HEK293 (cell line): Measurements from ENCODE around the gene SLC25A45.

ENCODE experiments used
- EGR2 ChIP-seq: fragments of 450-650 bp; formaldehyde crosslinking; IDR thresholded peaks from 2 replicates; pipeline ENCODE4 v1.5.1; 2016; ENCODE audit warnings: low read depth, missing biosample characterization, missing genetic modification characterization
- FEZF1 ChIP-seq: fragments of 450-650 bp; formaldehyde crosslinking; IDR thresholded peaks from 2 replicates; pipeline ENCODE4 v1.5.1; 2016; ENCODE audit warnings: missing biosample characterization, missing genetic modification characterization
- GLIS2 ChIP-seq: fragments of 450-650 bp; formaldehyde crosslinking; IDR thresholded peaks from 2 replicates; pipeline ENCODE4 v1.5.1; 2016; ENCODE audit warnings: missing biosample characterization, missing genetic modification characterization
- KLF1 ChIP-seq: fragments of 450-650 bp; formaldehyde crosslinking; IDR thresholded peaks from 2 replicates; pipeline ENCODE4 v1.5.1; 2016; ENCODE audit warnings: missing biosample characterization, missing genetic modification characterization
- MZF1 ChIP-seq: fragments of 450-650 bp; formaldehyde crosslinking; IDR thresholded peaks from 2 replicates; pipeline ENCODE4 v1.5.1; 2017; ENCODE audit warnings: missing biosample characterization, missing genetic modification characterization, borderline replicate concordance
- PRDM10 ChIP-seq: fragments of 450-650 bp; formaldehyde crosslinking; IDR thresholded peaks from 2 replicates; pipeline ENCODE4 v1.5.1; 2016; ENCODE audit warnings: missing biosample characterization, missing genetic modification characterization
- SP2 ChIP-seq: fragments of 450-650 bp; formaldehyde crosslinking; IDR thresholded peaks from 2 replicates; pipeline ENCODE4 v1.5.1; 2016; ENCODE audit warnings: missing biosample characterization, missing genetic modification characterization
- TRIM28 ChIP-seq: IDR thresholded peaks from 2 replicates; pipeline ENCODE4 v1.6.1; 2011; ENCODE audit warnings: low read length, control low read depth, borderline replicate concordance
- ZBTB10 ChIP-seq: fragments of 450-650 bp; formaldehyde crosslinking; IDR thresholded peaks from 2 replicates; pipeline ENCODE4 v1.5.1; 2016; ENCODE audit warnings: missing biosample characterization, missing genetic modification characterization
- ZBTB21 ChIP-seq: fragments of 450-650 bp; formaldehyde crosslinking; IDR thresholded peaks from 2 replicates; pipeline ENCODE4 v1.5.1; 2017; ENCODE audit warnings: missing biosample characterization, missing genetic modification characterization
- ZBTB44 ChIP-seq: fragments of 450-650 bp; IDR thresholded peaks from 2 replicates; pipeline ENCODE4 v1.5.1; 2018; ENCODE audit warnings: missing biosample characterization, mild to moderate bottlenecking, missing genetic modification characterization
- ZBTB48 ChIP-seq: fragments of 450-650 bp; formaldehyde crosslinking; IDR thresholded peaks from 2 replicates; pipeline ENCODE4 v1.5.1; 2016; ENCODE audit warnings: missing biosample characterization, missing genetic modification characterization
- ZNF146 ChIP-seq: fragments of 450-650 bp; formaldehyde crosslinking; IDR thresholded peaks from 2 replicates; pipeline ENCODE4 v1.5.1; 2016; ENCODE audit warnings: missing biosample characterization, missing genetic modification characterization
- ZNF2 ChIP-seq: fragments of 450-650 bp; formaldehyde crosslinking; IDR thresholded peaks from 2 replicates; pipeline ENCODE4 v1.5.1; 2016; ENCODE audit warnings: missing biosample characterization, missing genetic modification characterization
- ZNF266 ChIP-seq: fragments of 450-650 bp; formaldehyde crosslinking; IDR thresholded peaks from 2 replicates; pipeline ENCODE4 v1.5.1; 2016; ENCODE audit warnings: missing biosample characterization, missing genetic modification characterization, low read depth
- ZNF341 ChIP-seq: fragments of 450-650 bp; formaldehyde crosslinking; IDR thresholded peaks from 2 replicates; pipeline ENCODE4; 2016; ENCODE audit warnings: low read depth, missing biosample characterization, missing genetic modification characterization
- ZNF404 ChIP-seq: fragments of 450-650 bp; formaldehyde crosslinking; IDR thresholded peaks from 2 replicates; pipeline ENCODE4 v1.5.1; 2017; ENCODE audit warnings: missing biosample characterization, missing genetic modification characterization
- ZNF48 ChIP-seq: fragments of 450-650 bp; formaldehyde crosslinking; IDR thresholded peaks from 2 replicates; pipeline ENCODE4 v1.5.1; 2016; ENCODE audit warnings: missing biosample characterization, missing genetic modification characterization
- ZNF561 ChIP-seq: fragments of 450-650 bp; IDR thresholded peaks from 2 replicates; pipeline ENCODE4 v1.5.1; 2018; ENCODE audit warnings: missing biosample characterization, missing genetic modification characterization, borderline replicate concordance
- ZNF580 ChIP-seq: fragments of 450-650 bp; formaldehyde crosslinking; IDR thresholded peaks from 2 replicates; pipeline ENCODE4 v1.5.1; 2016; ENCODE audit warnings: missing biosample characterization, missing genetic modification characterization
- ZNF600 ChIP-seq: fragments of 450-650 bp; formaldehyde crosslinking; IDR thresholded peaks from 2 replicates; pipeline ENCODE4 v1.5.1; 2016; ENCODE audit warnings: missing biosample characterization, missing genetic modification characterization
- ZNF623 ChIP-seq: fragments of 450-650 bp; formaldehyde crosslinking; IDR thresholded peaks from 2 replicates; pipeline ENCODE4 v1.5.1; 2016; ENCODE audit warnings: missing biosample characterization, missing genetic modification characterization
- ZNF660 ChIP-seq: fragments of 450-650 bp; IDR thresholded peaks from 2 replicates; pipeline ENCODE4 v1.5.1; 2018; ENCODE audit warnings: missing biosample characterization, mild to moderate bottlenecking, missing genetic modification characterization
- ZNF677 ChIP-seq: fragments of 450-650 bp; IDR thresholded peaks from 2 replicates; pipeline ENCODE4 v1.5.0; 2018; ENCODE audit warnings: missing biosample characterization, mild to moderate bottlenecking, missing genetic modification characterization, moderate library complexity
- ZSCAN16 ChIP-seq: fragments of 450-650 bp; formaldehyde crosslinking; IDR thresholded peaks from 2 replicates; pipeline ENCODE4 v1.5.1; 2016; ENCODE audit warnings: missing biosample characterization, missing genetic modification characterization
- ZSCAN23 ChIP-seq: fragments of 450-650 bp; formaldehyde crosslinking; IDR thresholded peaks from 2 replicates; pipeline ENCODE4 v1.5.1; 2016; ENCODE audit warnings: missing biosample characterization, missing genetic modification characterization
- TF ChIP-seq, protein P1 (sequence below): fragments of 450-650 bp; formaldehyde crosslinking; IDR thresholded peaks from 2 replicates; pipeline ENCODE4 v1.5.1; 2016; ENCODE audit warnings: missing biosample characterization, missing genetic modification characterization
- TF ChIP-seq, protein P2 (sequence below): fragments of 450-650 bp; formaldehyde crosslinking; IDR thresholded peaks from 2 replicates; pipeline ENCODE4 v1.5.1; 2016; ENCODE audit warnings: missing biosample characterization, missing genetic modification characterization

The SLC25A45 gene

DNA sequence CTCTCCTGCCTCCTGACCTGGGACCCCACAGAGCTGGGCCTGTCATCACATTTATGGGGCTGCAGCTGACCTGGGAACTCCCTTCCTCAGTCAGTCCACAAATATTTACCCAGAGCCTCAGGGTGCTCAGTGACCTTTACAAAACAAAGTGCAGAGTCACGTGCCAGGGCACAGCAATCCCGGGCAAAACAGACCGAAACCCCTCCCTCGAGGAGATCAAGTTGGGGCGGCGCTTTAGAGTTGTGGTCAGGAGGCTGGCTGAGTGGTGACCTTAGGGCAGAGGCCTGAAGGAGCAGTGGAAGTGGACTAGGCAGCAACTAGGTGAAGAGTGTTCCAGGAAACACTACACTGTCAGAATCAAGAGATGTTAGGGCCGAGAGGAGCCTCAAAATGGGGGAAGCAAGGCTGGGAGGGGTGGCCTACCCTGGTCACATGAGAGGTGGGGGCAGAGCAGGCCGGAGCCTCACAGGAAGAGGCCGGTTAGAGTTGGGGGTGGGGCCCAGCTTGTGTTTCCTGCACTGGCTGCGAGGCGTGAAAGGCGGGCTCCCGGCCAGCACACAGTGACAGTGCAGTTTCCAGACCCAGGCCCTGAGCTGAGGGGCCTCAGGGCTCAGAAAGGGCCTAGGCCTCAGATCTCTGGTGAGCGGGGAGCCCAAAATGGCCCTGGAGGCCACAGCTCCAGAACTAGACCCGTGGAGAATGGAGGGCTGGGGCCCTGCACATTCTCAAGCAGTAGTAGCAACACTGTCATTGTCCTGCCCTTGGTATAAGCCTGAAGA, 36.4 kb upstream of the SLC25A45 start (continued):
- TF ChIP-seq ZNF677 (tag by site-specific recombination) (no peak), KLF1 (tag by site-specific recombination) (peak; percentile 62; the same call in 1 of the 2 replicates), ZNF266 (tag by site-specific recombination) (no peak), ZNF48 (tag by site-specific recombination) (no peak), ZNF146 (tag by site-specific recombination) (peak; percentile 77), SP2 (tag by site-specific recombination) (peak; percentile 85), ZNF341 (tag by site-specific recombination) (peak; percentile 63; the same call in 1 of the 2 replicates), ZNF600 (peak; percentile 80; the same call in 1 of the 2 replicates), FEZF1 (tag by site-specific recombination) (peak; percentile 34; the same call in 1 of the 2 replicates), ZBTB48 (tag by site-specific recombination) (peak; percentile 75), ZNF2 (tag by site-specific recombination) (peak; percentile 14; the same call in 1 of the 2 replicates), TRIM28 (peak; percentile 52; the same call in 1 of the 2 replicates), ZSCAN16 (tag by site-specific recombination) (peak; percentile 85), ZBTB10 (tag by site-specific recombination) (peak; percentile 37; the same call in 1 of the 2 replicates), ZSCAN23 (tag by site-specific recombination) (0 out of 2 replicates have a peak, but pooled peaks have one; percentile 44), ZNF580 (tag by site-specific recombination) (peak; percentile 97), GLIS2 (tag by site-specific recombination) (peak; percentile 75; the same call in 1 of the 2 replicates), ZNF561 (tag by site-specific recombination) (peak; percentile 58; the same call in 1 of the 2 replicates), PRDM10 (tag by site-specific recombination) (peak; percentile 88), ZNF660 (tag by site-specific recombination) (peak; percentile 68; the same call in 1 of the 2 replicates), EGR2 (0 out of 2 replicates have a peak, but pooled peaks have one; percentile 13), ZNF623 (tag by site-specific recombination) (peak; percentile 27; the same call in 1 of the 2 replicates), ZBTB44 (peak; percentile 82), MZF1 (tag by site-specific recombination) (0 out of 2 replicates have a peak, but pooled peaks have one; percentile 37), ZNF404 (no peak), ZBTB21 (tag by site-specific recombination) (0 out of 2 replicates have a peak, but pooled peaks have one; percentile 10)
- TF ChIP-seq, protein P1, sequence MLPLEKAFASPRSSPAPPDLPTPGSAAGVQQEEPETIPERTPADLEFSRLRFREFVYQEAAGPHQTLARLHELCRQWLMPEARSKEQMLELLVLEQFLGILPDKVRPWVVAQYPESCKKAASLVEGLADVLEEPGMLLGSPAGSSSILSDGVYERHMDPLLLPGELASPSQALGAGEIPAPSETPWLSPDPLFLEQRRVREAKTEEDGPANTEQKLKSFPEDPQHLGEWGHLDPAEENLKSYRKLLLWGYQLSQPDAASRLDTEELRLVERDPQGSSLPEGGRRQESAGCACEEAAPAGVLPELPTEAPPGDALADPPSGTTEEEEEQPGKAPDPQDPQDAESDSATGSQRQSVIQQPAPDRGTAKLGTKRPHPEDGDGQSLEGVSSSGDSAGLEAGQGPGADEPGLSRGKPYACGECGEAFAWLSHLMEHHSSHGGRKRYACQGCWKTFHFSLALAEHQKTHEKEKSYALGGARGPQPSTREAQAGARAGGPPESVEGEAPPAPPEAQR (tag by site-specific recombination), result no peak
- TF ChIP-seq, protein P2, sequence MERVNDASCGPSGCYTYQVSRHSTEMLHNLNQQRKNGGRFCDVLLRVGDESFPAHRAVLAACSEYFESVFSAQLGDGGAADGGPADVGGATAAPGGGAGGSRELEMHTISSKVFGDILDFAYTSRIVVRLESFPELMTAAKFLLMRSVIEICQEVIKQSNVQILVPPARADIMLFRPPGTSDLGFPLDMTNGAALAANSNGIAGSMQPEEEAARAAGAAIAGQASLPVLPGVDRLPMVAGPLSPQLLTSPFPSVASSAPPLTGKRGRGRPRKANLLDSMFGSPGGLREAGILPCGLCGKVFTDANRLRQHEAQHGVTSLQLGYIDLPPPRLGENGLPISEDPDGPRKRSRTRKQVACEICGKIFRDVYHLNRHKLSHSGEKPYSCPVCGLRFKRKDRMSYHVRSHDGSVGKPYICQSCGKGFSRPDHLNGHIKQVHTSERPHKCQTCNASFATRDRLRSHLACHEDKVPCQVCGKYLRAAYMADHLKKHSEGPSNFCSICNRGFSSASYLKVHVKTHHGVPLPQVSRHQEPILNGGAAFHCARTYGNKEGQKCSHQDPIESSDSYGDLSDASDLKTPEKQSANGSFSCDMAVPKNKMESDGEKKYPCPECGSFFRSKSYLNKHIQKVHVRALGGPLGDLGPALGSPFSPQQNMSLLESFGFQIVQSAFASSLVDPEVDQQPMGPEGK (tag by site-specific recombination), result peak; percentile 98
